Thyroid gland (tissue), 4 donors: ENCODE data around the gene DOK6.

ENCODE experiments used
- POLR2A ChIP-seq, 2 donors: fragments of 450-650 bp; IDR thresholded peaks; one replicate each; pipeline ENCODE4 v1.6.1; 2017; ENCODE audit warnings: antibody characterized with exemption in 2 of 2, mild to moderate bottlenecking in 2 of 2, moderate library complexity in 1 of 2
- TF ChIP-seq, protein P1 (sequence below), 6 experiments: fragments of 200-600 bp in 3 of 6; fragments of 450-650 bp in 3 of 6; sonication (generic) in 3 of 6; IDR thresholded peaks; one replicate each; pipeline ENCODE4 v1.5.1; 2016 to 2019; ENCODE audit warnings: antibody characterized with exemption in 6 of 6, mild to moderate bottlenecking in 2 of 6, inconsistent platforms in 1 of 6, moderate library complexity in 1 of 6

DNA sequence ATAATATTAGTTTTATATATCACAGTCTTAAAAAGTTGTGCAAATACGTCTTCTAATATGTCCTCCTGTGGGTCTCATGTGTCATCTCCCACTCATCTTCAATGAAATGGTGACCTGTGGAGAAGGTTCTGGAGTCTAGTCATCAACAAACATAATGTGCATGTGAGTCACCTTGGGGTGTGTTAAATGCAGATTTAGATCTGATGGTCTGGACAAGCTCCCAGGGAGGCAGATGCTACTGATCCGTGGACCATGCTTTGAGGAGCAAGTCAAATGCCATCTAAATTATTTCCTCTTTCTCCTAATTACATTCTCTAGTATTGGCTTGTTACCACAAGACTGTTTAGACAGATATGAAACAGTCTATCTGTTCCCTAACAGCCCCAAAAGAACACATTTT, 336.0 kb downstream of the DOK6 start:
- TF ChIP-seq, protein P1, sequence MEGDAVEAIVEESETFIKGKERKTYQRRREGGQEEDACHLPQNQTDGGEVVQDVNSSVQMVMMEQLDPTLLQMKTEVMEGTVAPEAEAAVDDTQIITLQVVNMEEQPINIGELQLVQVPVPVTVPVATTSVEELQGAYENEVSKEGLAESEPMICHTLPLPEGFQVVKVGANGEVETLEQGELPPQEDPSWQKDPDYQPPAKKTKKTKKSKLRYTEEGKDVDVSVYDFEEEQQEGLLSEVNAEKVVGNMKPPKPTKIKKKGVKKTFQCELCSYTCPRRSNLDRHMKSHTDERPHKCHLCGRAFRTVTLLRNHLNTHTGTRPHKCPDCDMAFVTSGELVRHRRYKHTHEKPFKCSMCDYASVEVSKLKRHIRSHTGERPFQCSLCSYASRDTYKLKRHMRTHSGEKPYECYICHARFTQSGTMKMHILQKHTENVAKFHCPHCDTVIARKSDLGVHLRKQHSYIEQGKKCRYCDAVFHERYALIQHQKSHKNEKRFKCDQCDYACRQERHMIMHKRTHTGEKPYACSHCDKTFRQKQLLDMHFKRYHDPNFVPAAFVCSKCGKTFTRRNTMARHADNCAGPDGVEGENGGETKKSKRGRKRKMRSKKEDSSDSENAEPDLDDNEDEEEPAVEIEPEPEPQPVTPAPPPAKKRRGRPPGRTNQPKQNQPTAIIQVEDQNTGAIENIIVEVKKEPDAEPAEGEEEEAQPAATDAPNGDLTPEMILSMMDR (IDR thresholded peaks at IDR 0.05), result no peak
- no peak for TF ChIP-seq POLR2A (IDR thresholded peaks at IDR 0.05)
